ENCODE results near the gene AP1S1. TPM values are rescaled to one million over a fixed set of nuclear protein-coding genes. Genes with fewer than 3 reads are reported as not detected.
A peak's percentile ranks its signal among the peaks of the same experiment; 100 is the strongest.
"Not testable (repeated sequence)": the region's sequence is repeated elsewhere in the genome, so short reads cannot be mapped to it uniquely, and the experiment has no call there.

The AP1S1 gene
- total RNA-seq, 1 donor from 2014 or later, result 51.2 TPM

DNA sequence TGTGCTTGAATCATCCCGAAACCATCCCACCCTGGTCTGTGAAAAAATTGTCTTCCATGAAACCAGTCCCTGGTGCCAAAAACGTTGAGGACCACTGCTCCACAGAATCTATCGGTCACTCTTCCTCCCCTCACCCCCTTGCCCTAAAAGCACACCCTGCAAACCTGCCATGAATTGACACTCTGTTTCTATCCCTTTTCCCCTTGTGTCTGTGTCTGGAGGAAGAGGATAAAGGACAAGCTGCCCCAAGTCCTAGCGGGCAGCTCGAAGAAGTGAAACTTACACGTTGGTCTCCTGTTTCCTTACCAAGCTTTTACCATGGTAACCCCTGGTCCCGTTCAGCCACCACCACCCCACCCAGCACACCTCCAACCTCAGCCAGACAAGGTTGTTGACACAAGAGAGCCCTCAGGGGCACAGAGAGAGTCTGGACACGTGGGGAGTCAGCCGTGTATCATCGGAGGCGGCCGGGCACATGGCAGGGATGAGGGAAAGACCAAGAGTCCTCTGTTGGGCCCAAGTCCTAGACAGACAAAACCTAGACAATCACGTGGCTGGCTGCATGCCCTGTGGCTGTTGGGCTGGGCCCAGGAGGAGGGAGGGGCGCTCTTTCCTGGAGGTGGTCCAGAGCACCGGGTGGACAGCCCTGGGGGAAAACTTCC, 28.2 kb upstream of the AP1S1 start:
- DNase-seq, result no peak

DNA sequence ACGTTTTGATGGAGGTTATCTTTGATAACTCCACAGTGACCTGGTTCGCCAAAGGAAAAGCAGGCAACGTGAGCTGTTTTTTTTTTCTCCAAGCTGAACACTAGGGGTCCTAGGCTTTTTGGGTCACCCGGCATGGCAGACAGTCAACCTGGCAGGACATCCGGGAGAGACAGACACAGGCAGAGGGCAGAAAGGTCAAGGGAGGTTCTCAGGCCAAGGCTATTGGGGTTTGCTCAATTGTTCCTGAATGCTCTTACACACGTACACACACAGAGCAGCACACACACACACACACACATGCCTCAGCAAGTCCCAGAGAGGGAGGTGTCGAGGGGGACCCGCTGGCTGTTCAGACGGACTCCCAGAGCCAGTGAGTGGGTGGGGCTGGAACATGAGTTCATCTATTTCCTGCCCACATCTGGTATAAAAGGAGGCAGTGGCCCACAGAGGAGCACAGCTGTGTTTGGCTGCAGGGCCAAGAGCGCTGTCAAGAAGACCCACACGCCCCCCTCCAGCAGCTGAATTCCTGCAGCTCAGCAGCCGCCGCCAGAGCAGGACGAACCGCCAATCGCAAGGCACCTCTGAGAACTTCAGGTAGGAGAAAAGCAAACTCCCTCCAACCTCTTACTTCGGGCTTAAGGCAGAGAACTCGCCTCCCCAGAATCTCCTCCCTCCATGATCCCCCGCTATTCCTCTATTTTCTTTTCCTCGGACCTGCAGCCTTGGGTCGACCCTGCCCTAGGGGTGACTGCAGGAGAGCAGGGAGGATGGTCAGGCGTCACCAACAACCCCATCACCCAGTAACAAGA, 27.4 kb upstream of the AP1S1 start, which contains the start of gene SERPINE1:
TSS of gene SERPINE1 (plus strand) at position 454 of the 809 bp plus-strand sequence. CDS start 1,290 bp downstream, outside the sequence.
- DNase-seq, result peak; percentile 95

DNA sequence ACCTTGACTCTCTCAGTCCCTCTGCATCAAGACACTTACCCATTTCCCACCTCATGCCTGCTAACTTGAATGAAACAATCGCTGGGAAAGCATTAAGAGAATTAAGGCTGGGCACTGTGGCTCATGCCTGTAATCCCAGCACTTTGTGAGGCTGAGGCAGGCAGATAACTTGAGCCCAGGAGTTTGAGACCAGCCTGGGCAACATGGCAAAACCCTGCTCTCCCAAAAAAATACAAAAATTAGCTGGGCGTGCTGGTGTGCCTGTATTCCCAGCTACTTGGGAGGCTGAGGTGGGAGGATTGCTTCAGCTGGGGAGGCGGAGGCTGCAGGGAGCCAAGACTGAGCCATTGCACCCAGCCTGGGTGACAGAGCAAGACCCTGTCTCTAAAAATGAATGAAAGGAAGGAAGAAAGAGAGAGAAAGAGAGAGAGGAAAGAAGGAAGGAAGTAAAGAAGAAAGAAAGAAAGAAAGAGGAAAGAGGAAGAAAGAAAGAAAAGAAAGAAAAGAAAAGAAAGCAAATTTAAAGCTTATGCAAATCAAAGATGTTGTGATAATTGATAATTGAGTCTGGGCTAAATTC, 26.7 kb upstream of the AP1S1 start:
- no peak for DNase-seq

DNA sequence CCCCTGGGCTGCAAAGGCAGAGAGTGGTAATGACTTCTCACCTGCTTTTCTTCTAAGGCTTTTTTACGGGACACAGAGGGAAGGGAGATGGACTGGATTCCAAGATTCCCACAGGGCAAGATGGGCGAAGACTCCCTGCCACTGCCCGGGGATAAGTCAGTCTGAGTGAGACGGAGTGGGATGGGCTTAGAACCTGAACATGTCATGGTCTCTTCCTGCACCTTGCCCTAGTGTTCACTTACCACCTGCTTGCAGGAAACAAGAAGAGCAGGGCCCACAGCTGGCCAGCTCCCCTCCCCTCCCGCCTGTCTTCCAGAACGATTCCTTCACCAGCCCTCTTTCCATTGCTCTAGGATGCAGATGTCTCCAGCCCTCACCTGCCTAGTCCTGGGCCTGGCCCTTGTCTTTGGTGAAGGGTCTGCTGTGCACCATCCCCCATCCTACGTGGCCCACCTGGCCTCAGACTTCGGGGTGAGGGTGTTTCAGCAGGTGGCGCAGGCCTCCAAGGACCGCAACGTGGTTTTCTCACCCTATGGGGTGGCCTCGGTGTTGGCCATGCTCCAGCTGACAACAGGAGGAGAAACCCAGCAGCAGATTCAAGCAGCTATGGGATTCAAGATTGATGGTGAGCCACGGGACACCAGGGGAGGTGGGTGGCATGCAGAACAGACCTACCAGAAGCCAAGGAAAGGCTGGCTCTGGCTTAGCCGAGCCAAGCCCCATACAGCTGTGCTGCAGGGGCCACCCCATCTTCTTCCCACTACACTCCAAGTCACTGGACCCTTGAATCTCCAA, 26.0 kb upstream of the AP1S1 start:
- no peak for DNase-seq

DNA sequence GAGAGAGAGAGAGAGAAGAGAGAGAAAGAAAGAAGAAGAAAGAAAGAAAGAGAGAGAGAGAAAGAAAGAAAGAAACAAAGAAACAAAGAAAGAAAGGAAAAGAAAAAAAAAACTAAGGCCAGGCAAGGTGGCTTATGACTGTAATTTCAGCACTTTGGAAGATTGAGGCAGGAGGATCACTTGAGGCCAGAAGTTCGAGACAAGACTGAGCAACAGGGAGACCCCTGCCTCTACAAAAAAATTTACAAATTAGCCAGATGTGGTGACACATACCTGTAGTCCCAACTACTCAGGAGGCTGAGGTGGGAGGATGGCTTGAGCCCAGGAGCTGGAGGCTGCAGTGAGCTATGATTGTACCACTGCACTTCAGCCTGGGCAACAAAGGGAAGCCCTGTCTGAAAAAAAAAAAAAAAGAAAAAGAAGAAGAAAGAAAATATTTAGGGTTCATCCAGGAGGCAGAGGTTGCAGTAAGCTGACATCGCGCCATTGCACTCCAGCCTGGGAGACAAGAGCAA, 24.6 kb upstream of the AP1S1 start:
- DNase-seq, result no peak

DNA sequence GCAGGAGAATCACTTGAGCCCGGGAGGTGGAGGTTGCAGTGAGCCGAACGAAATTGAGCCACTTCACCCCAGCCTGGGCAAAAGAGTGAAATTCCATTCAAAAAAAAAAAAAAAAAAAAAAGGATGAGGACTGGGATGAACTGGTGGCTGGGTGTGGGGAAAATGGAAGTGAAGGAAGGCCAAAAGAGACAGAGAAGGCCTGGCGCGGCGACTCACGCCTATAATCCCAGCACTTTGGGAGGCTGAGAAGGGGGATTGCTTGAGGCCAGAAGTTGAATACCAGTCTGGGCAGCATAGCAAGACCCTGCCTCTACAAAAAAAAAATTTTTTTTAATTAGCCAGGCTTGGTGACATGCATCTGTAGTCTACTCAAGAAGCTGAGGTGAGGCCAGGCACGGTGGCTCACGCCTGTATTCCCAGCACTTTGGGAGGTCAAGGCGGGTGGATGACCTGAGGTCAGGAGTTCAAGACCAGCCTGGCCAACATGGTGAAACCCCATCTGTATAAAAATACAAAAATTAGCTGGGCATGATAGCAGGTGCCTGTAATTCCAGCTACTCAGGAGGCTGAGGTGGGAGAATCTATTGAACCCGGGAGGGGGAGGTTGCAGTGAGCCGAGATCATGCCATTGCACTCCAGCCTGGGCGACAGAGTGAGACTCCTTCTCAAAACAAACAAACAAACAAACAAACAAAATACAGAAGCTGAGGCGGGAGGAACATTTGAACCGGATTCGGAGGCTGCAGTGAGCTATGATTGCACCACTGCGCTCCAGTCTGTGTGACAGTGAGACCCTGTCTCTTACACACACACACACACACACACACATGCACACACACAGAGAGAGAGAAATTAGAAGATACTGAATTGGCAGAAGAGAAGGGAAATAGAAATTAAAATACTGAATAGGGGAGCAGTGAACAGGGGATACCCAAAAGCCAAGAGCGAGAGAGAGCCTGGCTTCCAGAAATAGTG, 21.4 kb upstream of the AP1S1 start:
- not testable (repeated sequence) for DNase-seq

DNA sequence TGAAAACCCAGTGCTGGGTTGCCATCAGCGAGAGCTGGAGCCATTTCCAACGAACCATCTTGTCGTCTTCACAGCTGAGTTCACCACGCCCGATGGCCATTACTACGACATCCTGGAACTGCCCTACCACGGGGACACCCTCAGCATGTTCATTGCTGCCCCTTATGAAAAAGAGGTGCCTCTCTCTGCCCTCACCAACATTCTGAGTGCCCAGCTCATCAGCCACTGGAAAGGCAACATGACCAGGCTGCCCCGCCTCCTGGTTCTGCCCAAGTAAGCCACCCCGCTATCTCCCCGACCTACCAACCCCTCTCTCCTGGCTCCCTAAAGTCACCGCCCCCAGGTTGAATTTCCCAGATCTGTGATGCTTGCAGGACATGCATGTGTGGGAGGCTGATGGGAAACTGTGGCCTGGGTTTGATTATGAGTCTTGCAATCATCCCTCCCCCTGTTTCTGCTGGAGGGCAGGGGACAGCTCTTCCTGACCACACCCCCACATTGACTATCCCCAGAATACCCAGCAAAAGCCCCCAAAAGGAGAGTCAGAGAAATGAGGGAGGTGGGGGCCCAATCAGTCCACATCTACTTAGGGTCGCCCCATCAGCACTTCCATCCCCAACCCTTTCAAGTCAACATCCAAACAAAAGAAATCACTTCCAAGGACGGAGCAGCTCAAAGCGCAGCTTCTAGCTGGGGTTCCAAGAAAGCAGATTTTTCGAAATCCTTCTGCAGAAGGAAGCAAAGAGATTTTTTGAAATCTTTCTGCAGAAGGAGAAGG, 20.5 kb upstream of the AP1S1 start:
- no peak for DNase-seq

DNA sequence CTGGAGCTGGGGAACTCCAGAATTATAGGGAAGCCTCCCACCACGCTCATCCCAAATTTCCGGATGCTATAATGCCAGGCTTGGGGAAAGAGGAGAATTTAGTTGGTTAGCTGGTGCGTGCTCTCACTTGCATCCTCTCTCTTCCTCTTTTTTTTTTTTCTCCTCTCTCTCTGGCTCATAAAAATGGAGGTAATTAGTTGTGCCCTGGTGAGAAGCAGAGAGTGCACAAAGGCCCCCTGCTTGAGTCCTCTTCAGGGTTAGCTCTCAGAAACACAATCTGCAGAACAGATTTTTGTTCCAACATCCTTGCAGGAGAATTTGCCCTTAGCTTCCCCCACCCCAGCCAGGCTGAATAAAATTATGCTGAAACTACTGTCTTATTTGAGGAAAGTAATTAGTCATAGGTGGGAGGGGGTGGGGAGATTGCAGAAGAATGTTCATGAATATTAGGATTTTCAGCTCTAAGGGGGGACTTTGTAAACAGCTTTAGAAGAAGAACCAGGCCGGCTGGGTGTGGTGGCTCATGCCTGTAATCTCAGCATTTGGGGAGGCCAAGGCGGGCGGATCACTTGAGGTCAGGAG, 19.8 kb upstream of the AP1S1 start:
- DNase-seq, result no peak

DNA sequence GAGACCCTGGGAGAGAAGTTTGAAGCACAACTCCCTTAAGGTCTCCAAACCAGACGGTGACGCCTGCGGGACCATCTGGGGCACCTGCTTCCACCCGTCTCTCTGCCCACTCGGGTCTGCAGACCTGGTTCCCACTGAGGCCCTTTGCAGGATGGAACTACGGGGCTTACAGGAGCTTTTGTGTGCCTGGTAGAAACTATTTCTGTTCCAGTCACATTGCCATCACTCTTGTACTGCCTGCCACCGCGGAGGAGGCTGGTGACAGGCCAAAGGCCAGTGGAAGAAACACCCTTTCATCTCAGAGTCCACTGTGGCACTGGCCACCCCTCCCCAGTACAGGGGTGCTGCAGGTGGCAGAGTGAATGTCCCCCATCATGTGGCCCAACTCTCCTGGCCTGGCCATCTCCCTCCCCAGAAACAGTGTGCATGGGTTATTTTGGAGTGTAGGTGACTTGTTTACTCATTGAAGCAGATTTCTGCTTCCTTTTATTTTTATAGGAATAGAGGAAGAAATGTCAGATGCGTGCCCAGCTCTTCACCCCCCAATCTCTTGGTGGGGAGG, 16.5 kb upstream of the AP1S1 start:
- DNase-seq, result no peak

DNA sequence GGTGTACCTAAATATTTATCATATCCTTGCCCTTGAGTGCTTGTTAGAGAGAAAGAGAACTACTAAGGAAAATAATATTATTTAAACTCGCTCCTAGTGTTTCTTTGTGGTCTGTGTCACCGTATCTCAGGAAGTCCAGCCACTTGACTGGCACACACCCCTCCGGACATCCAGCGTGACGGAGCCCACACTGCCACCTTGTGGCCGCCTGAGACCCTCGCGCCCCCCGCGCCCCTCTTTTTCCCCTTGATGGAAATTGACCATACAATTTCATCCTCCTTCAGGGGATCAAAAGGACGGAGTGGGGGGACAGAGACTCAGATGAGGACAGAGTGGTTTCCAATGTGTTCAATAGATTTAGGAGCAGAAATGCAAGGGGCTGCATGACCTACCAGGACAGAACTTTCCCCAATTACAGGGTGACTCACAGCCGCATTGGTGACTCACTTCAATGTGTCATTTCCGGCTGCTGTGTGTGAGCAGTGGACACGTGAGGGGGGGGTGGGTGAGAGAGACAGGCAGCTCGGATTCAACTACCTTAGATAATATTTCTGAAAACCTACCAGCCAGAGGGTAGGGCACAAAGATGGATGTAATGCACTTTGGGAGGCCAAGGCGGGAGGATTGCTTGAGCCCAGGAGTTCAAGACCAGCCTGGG, 15.9 kb upstream of the AP1S1 start:
- peak; percentile 59 for DNase-seq

DNA sequence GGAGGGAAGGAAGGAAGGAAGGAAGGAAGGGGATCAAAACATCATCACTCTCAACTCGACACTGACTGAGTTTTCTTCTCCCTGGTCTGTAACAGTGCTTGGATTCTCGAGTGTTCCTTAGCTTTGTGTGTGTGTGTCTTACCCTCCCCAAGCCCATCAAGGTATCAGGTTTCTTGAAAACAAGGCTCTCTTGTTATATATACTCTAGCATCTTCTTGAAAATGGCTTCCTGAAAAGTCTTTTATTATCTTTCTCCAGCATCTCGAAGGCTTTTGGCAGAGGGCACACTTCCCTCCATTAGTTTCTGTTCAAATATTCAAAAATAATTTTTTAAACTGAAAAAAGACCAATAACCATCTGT, 14.0 kb upstream of the AP1S1 start:
- no peak for DNase-seq

DNA sequence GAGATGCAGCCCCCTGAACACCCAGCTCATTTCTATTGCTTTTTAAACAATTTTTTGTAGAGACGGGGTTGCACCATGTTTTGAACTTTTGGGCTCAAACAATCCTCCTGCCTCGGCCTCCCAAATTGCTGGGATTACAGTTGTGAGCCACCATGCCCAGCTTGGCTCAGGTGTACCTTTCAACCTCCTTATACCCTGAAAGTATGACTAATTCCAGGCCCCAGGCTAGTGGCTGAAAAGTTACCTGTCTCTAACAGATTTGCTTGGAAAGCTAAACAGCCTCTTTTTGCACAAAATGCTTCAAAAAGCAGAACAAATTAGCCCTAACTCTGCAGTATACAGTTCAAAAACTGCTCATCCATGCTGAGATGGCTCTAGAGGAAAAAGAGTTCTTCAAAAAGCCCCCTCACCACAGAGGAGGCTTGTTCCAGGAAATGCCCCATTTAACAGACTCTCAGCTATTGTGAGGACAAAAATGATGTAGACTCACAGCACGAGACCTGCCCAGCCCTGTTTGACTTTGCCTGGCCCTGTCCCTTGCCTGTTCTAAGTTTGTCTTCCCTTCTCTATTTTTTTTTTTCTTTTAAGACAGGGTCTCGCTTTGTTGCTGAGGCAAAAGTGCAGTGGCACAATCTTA, 13.4 kb upstream of the AP1S1 start:
- no peak for DNase-seq

DNA sequence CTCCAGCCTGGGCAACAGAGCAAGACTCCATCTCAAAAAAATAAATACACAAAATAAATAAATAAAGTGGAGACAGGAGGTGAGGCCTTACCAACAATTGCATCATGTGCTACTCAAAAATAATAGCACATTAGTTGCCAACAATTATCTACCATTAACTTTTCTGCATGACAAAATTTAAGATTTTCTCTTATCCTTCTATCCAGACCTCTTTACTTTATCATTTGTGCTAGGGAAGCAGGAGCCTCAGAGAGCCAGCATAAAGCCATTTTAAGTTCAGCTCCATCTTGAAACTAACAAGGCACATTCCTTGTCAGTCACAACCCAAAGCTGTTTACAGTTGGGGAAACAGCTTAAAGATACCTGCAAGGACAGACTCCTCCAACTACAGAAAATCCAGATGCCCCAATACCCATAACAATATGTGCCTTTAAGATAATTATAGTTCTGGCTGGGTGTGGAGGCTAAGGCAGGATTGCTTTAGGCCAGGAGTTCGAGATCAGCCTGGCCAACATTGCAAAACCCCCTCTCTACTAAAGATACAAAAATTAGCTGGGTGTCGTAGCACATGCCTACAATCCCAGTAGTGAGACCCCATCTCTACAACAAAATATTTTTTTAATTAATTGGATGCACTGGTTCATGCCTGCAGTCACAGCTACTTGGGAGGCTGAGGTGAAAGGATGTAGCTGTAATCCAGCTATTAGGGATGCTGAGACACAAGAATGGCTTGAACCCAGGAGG, 2.2 kb upstream of the AP1S1 start:
- DNase-seq, result no peak

DNA sequence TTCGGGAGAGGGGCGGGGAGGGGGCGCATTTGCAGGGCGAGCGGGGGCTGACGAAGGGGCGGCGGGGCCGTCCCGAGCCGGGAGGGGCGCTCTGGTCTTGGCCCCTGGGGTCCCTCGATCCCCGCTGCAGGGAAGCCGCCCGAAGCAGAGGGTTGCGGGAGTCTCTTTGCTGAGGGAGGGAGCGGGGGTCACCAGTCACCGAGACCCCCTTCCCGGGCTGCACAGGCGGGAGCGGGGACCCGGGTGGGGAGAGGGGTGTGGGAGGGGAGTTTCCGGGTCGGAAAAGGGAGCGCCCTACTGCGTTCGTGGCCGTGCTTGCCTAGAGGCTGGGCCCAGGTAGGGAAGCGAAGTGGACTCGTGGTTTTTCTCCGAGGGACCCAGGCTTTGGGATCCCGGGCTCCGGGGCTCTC, 422 bp downstream of the AP1S1 start:
- no peak for DNase-seq

DNA sequence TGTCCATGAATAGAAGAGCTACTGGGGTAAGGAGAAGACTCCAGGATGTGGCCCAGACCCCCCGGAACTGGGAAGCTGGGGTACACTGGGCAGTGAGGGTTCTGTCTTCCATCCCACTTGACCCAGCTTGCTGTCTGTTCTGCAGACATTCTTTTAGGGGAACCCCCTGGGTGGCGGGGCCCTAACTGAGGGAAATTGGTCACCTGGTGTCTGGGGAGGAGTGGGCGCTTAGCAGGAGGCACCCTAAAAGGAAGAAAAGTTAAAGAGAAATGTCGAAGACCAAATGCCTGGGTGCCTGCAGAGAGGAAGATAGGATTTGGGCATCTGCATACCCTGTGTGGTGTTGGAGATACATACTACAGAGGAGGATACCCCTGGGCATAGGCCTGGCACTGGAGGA, 1.0 kb downstream of the AP1S1 start:
- no peak for DNase-seq

DNA sequence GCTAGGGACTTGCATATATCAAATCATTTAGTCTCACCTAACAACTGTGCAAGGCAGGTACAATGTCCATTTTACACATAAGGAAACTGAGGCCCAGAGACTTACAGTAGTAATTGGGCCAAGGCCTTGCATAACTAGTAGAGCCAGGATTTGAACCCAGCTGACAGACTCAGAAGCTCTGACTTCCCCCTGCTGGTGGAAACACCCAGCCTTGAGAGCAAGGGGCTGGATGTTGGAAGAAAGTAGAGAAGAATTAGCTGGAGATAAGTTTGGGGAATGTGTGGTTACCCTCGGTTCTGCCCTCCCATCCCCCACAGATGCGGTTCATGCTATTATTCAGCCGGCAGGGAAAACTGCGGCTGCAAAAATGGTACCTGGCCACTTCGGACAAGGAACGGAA, 2.0 kb downstream of the AP1S1 start:
- DNase-seq, result no peak

DNA sequence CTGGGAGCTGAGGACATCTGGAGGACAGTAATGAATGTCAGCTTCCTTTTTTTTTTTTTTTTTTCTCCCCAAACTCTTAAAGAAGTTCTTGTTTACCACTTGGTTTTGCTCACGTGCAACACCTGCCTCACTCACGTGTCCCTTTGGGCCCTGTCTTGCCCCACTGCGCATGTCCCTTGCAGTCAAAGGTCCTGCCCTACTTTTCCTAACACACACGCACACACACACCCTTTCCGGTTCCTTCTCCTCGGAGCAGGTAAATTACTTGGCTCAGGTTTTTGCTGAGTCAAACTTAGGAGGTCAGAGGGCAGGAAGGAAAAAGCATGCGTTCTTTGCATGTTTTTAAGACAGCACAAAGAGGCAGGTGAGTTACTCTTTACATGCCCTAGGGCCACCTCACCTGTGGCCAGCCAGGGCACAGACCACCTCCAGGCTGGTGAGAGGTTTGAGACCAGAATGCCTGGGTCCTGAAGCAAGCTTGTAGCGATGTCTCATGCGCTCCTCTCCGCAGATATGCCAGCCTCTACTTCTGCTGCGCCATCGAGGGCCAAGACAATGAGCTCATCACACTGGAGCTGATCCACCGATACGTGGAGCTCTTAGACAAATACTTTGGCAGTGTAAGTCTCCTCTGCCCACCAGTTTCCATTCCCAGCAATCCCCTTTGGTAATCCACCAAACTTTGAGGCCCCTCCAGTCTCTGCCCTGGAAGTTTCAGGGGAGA, 2.8 kb downstream of the AP1S1 start:
- DNase-seq, result no peak

Measured in skin of body (tissue), 2 donors.